Thoracic aorta (tissue), 2 donors: Measurements from ENCODE around the gene EFNA3. TPM values are rescaled to one million over a fixed set of nuclear protein-coding genes. Genes with fewer than 3 reads are reported as not detected.

Experiments used
- ATAC-seq: fragments of 150-250 bp; one replicate; pipeline ENCODE4 v1.8.0; 2017; ENCODE audit warnings: low read depth; ENCODE audit not compliant: insufficient number of reproducible peaks, low FRiP score
- DNase-seq: peaks from one replicate; pipeline ENCODE4 v3.0.0-alpha.2; 2020; ENCODE audit warnings: low spot score
- H3K27ac ChIP-seq, 2 donors: fragments of 200-600 bp; sonication (generic); 1 replicate in 1 of 2; 2 replicates in 1 of 2; pipeline ENCODE4 v1.5.1; 2016; ENCODE audit warnings: mild to moderate bottlenecking in 2 of 2, moderate library complexity in 2 of 2
- H3K27me3 ChIP-seq: fragments of 200-600 bp; sonication (generic); replicated peaks from 2 replicates; pipeline ENCODE4 v1.6.0; 2016; ENCODE audit warnings: mild to moderate bottlenecking; ENCODE audit not compliant: insufficient read depth
- H3K36me3 ChIP-seq: fragments of 200-600 bp; sonication (generic); one replicate; pipeline ENCODE4 v1.5.1; 2016
- H3K4me1 ChIP-seq, 2 donors: fragments of 200-600 bp; sonication (generic); 1 replicate in 1 of 2; 2 replicates in 1 of 2; pipeline versions ENCODE4 v1.5.1 to v1.6.0; 2016; ENCODE audit warnings: low read depth in 2 of 2, mild to moderate bottlenecking in 1 of 2; ENCODE audit not compliant: control insufficient read depth in 1 of 2
- H3K4me3 ChIP-seq: fragments of 200-600 bp; sonication (generic); 2 replicates; pipeline ENCODE4 v1.5.1; 2016; ENCODE audit warnings: mild to moderate bottlenecking
- H3K9me3 ChIP-seq: fragments of 200-600 bp; sonication (generic); 2 replicates; pipeline ENCODE4 v1.5.1; 2016
- total RNA-seq, 2 donors: library from RNA; depleted of rRNA; stranded (reverse); fragments of >200 nt; gene quantifications; one replicate each; pipeline versions ENCODE4 v1.1.0 to v1.2.3, GENCODE V29; 2016
- TF ChIP-seq, protein P1 (sequence below): fragments of 200-600 bp; sonication (generic); IDR thresholded peaks from one replicate; pipeline ENCODE4 v1.5.1; 2019; ENCODE audit warnings: antibody characterized with exemption

Gene EFNA3
- total RNA-seq, 2 donors from 2014 or later: 1.5 to 3.2 TPM

DNA sequence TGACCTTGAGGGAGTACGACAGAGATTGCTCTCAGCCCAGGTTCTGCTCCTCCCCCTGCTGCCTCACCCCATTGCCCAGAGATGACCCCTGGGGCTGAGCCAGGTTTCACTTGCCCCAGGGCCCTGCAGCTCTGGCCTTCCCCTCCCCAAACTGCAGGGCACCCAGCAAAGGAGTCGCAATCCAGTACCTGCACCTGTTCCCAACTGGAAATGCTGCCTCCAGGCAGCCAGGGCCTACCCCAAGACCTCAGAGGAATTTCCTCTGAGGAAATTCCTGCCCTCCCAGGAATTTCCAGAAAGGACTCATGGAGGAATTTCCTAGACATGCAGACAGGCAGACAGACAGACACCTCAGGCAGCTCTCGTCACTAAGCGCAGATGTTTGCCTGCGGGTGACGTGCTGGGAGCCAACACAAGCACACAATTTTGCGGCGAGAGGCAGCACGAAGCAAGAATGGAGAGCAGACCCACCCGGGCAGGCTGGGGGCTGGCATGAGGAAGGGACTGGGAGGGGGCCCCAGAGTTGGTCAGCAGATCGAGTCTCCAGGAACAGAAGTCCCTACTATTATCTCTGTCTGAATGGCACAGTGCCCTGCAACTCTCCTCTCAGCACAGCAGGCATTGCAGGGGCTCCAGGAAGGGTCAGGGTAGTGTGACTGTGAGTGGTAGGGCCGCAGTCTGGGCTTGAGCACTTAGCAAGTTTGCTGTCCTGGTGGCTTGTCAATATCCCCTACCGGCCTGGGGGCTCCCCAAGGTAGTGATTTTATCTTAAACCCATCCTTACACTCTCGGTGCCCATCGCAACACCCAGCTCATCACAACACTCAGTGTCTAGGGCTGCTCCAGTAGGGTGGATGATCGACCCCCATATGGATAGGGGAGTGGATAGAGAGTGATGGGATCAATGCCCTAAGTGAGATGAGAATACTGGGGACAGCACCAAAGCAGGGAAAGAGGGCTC lies 46.1 kb downstream of the EFNA3 start:
- no peak for DNase-seq
- no peaks in the 10 kb centered on the region for H3K36me3 ChIP-seq

DNA sequence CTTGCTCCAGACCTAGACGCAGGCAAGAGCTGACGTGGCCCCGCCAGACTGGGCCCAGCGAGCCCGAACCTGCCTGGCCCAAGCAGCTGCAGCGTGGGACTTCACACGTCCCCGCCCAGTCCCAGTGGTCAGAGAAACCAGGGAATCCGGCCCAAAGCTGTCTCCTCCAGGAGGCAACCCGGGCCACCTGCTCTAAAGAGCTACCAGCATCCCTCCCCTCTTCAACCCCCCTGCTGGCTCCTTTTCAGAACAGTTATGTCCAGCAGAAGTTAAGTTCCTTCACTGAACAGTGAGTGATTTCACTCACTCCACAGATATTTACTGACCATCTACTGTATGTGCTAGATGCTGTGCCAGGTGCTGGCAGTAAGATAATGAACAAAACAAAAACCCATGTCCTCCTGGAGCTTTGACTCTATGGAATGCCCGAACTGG lies 46.9 kb downstream of the EFNA3 start:
- H3K27ac ChIP-seq: no peak overlapping the region
- H3K9me3 ChIP-seq: no peaks in the 10 kb centered on the region
- H3K4me3 ChIP-seq: no peak overlapping the region
- H3K27me3 ChIP-seq: no peaks in the 10 kb centered on the region
- H3K36me3 ChIP-seq: no peaks in the 10 kb centered on the region
- ATAC-seq: no peak
- H3K4me1 ChIP-seq: peaks cover 17 to 43% of the 10 kb centered on the region in 2 donors
- TF ChIP-seq, protein P1, sequence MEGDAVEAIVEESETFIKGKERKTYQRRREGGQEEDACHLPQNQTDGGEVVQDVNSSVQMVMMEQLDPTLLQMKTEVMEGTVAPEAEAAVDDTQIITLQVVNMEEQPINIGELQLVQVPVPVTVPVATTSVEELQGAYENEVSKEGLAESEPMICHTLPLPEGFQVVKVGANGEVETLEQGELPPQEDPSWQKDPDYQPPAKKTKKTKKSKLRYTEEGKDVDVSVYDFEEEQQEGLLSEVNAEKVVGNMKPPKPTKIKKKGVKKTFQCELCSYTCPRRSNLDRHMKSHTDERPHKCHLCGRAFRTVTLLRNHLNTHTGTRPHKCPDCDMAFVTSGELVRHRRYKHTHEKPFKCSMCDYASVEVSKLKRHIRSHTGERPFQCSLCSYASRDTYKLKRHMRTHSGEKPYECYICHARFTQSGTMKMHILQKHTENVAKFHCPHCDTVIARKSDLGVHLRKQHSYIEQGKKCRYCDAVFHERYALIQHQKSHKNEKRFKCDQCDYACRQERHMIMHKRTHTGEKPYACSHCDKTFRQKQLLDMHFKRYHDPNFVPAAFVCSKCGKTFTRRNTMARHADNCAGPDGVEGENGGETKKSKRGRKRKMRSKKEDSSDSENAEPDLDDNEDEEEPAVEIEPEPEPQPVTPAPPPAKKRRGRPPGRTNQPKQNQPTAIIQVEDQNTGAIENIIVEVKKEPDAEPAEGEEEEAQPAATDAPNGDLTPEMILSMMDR: no peak
- no peak for DNase-seq

More for the DNA sequence above, 46.1 kb downstream of the EFNA3 start:
- peaks cover 16 to 36% of the 10 kb centered on the region in 2 donors for H3K4me1 ChIP-seq
- no peaks in the 10 kb centered on the region for H3K9me3 ChIP-seq
- no peak for ATAC-seq
- no peaks in the 10 kb centered on the region for H3K27me3 ChIP-seq
- no peak overlapping the region for H3K4me3 ChIP-seq
- no peak overlapping the region for H3K27ac ChIP-seq
- TF ChIP-seq, protein P1: no peak

DNA sequence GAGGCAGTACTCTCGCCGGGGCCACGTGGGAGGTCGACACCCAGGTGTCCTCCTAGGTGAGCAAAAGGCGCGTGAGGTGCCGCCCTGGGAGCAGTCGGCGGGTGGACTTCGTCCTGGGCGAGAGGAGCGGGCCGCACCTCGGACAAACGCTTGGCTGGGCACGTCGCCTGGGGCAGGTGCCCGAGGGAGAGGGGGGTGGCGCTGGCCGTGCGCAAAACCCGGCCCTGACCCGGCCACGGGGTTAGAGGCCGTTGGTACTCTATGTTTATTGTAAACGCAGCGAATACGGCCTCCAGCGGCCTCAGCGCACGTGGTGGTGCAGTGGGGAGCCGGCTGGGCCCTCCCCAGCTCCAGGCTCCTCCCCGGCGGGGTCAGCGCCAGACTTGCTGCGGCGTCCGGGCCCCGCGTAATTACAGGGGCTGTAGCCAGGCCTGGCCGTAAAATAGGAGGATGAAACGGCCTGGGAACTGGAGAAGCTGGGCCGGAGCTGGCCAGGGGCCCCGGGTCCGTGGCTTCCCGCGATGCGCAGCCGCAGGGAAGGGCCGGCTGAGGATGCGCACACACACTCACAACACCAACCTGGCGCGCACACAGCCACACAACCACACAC lies 47.4 kb downstream of the EFNA3 start:
- Histone ChIP-seq H3K36me3 (no peaks in the 10 kb centered on the region), H3K27ac (peak overlapping the region in 1 of 2 donors; percentile 28), H3K4me3 (peak overlapping the region; percentile 80), H3K27me3 (no peaks in the 10 kb centered on the region), H3K9me3 (no peaks in the 10 kb centered on the region), H3K4me1 (peaks cover 17 to 43% of the 10 kb centered on the region in 2 donors)
- TF ChIP-seq, protein P1: no peak
- DNase-seq (no peak), ATAC-seq (no peak)

DNA sequence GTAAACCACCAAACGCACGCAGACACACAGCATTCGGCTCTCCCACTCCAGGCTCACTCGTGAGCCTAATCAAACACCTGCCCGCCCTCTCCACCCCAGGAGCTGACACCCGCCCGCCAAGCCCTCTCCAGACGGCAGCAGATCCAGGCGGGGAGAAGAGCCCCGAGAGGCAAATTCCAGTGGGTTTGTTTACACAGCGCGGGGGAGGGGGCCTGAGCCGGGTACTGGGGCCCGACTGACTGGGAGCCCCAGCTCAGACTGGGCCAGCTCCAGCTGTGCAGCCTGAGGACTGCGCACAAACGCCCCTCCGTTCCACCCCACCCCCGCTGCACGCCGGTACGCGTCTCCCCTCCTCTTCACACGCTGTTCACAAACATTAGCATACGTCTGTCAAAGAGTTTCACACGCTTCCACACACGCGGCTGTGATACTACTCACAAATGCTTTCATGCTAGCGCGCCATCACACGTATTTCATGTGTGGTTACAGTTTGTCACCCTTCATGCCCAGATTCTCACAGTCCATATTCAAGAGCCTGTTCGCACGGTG lies 48.0 kb downstream of the EFNA3 start:
- no peak for ATAC-seq
- peak overlapping the region; percentile 80 for H3K4me3 ChIP-seq
- DNase-seq: no peak
- TF ChIP-seq, protein P1: no peak
- H3K9me3 ChIP-seq: no peaks in the 10 kb centered on the region
- peak overlapping the region; percentile 28 to 37 for H3K27ac ChIP-seq
- no peaks in the 10 kb centered on the region for H3K36me3 ChIP-seq
- H3K4me1 ChIP-seq: peaks cover 17 to 43% of the 10 kb centered on the region in 2 donors
- H3K27me3 ChIP-seq: no peaks in the 10 kb centered on the region
